B cell (primary cell): Measurements from ENCODE around the gene GNAI2.

Source experiments
- EZH2 ChIP-seq: IDR thresholded peaks from 2 replicates; pipeline ENCODE4 v1.6.1; 2012; ENCODE audit warnings: borderline replicate concordance, low read depth, mild to moderate bottlenecking, moderate library complexity, low read length; ENCODE audit not compliant: insufficient read depth, poor library complexity, severe bottlenecking
- TF ChIP-seq, protein P1 (sequence below): fragments of 200-600 bp; IDR thresholded peaks from one replicate; pipeline ENCODE4 v1.8.0; 2022; ENCODE audit warnings: antibody characterized with exemption, mild to moderate bottlenecking

DNA sequence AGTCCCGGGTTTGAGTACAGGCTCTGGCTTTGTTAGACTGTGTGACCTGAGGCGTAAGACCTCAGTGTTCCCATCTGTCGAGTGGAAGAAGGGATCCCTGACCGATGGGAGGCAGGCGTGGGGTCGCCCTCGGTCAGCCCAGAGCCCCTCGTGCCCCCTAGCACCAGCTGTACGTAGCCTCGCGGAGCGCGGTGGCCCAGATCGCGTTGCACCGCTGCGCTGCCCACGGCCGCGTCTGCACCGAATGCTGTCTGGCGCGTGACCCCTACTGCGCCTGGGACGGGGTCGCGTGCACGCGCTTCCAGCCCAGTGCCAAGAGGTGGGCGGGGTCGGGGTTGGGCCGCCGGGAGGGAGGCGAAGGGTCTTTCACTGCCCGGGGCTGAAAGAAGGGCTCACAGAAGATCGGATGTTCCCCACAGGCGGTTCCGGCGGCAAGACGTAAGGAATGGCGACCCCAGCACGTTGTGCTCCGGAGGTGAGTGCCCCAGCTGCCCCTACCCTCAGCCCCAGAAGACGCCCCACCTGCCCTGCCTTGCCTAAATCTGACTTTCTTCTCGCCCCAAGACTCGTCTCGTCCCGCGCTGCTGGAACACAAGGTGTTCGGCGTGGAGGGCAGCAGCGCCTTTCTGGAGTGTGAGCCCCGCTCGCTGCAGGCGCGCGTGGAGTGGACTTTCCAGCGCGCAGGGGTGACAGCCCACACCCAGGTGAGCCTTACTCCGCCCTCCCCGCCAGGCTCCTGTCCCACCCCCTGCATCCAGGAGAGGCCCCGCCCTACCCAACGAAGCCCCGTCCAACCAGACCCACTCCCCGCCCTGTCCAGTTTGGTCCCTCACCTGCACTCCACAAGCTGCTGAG lies 39.4 kb downstream of the GNAI2 start:
- TF ChIP-seq, protein P1, sequence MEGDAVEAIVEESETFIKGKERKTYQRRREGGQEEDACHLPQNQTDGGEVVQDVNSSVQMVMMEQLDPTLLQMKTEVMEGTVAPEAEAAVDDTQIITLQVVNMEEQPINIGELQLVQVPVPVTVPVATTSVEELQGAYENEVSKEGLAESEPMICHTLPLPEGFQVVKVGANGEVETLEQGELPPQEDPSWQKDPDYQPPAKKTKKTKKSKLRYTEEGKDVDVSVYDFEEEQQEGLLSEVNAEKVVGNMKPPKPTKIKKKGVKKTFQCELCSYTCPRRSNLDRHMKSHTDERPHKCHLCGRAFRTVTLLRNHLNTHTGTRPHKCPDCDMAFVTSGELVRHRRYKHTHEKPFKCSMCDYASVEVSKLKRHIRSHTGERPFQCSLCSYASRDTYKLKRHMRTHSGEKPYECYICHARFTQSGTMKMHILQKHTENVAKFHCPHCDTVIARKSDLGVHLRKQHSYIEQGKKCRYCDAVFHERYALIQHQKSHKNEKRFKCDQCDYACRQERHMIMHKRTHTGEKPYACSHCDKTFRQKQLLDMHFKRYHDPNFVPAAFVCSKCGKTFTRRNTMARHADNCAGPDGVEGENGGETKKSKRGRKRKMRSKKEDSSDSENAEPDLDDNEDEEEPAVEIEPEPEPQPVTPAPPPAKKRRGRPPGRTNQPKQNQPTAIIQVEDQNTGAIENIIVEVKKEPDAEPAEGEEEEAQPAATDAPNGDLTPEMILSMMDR = no peak
- no peak for TF ChIP-seq EZH2
